H1 (cell line): ENCODE data around the gene ATE1. TPM values are rescaled to one million over a fixed set of nuclear protein-coding genes. Genes with fewer than 3 reads are reported as not detected.

ENCODE experiments used
- CTCF ChIA-PET: fragments of 300-600 bp; sonication (Branson Sonifier 250); formaldehyde crosslinking; loops from one replicate; lab custom pipeline; 2021; ENCODE audit not compliant: partially characterized antibody; lab: Charles Lee
- POLR2A ChIA-PET: fragments of 300-600 bp; sonication (Branson Sonifier 250); formaldehyde crosslinking; loops from one replicate; lab custom pipeline; 2021; ENCODE audit warnings: inconsistent platforms; ENCODE audit not compliant: partially characterized antibody; lab: Charles Lee
- DNase-seq, 2 experiments: peaks; one replicate each; pipeline versions ENCODE4 v3.0.0 to v3.0.0-alpha.2; 2010 to 2022; ENCODE audit warnings: low spot score in 2 of 2, low read depth in 1 of 2, mixed read lengths in 1 of 2
- FAIRE-seq: peaks from 2 replicates; lab custom pipeline; 2011; peaks lifted over from hg19 to GRCh38; lab: Jason Lieb, UNC
- H2AFZ ChIP-seq: 2 replicates; pipeline ENCODE4 v1.8.1; 2012; ENCODE audit warnings: low read length, inconsistent platforms
- H2AK5ac ChIP-seq: 2 replicates; pipeline ENCODE4 v1.6.1; 2013; ENCODE audit warnings: low read depth, low read length
- H2BK120ac ChIP-seq: replicated peaks from 2 replicates; pipeline ENCODE3; 2013; ENCODE audit warnings: low read depth, low read length, inconsistent platforms
- H2BK12ac ChIP-seq: 2 replicates; pipeline ENCODE4 v1.6.1; 2013; ENCODE audit warnings: low read depth, low read length
- H2BK15ac ChIP-seq: 2 replicates; pipeline ENCODE4 v1.6.1; 2013; ENCODE audit warnings: low read length
- H2BK20ac ChIP-seq: 2 replicates; pipeline ENCODE4 v1.6.1; 2013; ENCODE audit warnings: low read length
- H2BK5ac ChIP-seq: 2 replicates; pipeline ENCODE4 v1.6.1; 2013; ENCODE audit warnings: low read depth, low read length
- H3K14ac ChIP-seq: 2 replicates; pipeline ENCODE4 v1.6.1; 2013; ENCODE audit warnings: inconsistent platforms; ENCODE audit not compliant: insufficient read length
- H3K18ac ChIP-seq: 2 replicates; pipeline ENCODE4 v1.6.1; 2013; ENCODE audit warnings: low read length; ENCODE audit errors: extremely low read depth
- H3K23ac ChIP-seq: 2 replicates; pipeline ENCODE4 v1.6.1; 2013; ENCODE audit warnings: inconsistent platforms; ENCODE audit not compliant: insufficient read length
- H3K23me2 ChIP-seq: 2 replicates; pipeline ENCODE4 v1.6.1; 2013; ENCODE audit warnings: low read depth, low read length
- H3K27ac ChIP-seq: 2 replicates; pipeline ENCODE4 v1.6.1; 2011; ENCODE audit warnings: low read depth, low read length, inconsistent platforms
- H3K27me3 ChIP-seq, 4 experiments: replicated peaks in 1 of 4; 1 replicate in 1 of 4; 2 replicates in 3 of 4; pipeline versions ENCODE4 v1.6.1 to v1.8.1; 2011 to 2013; ENCODE audit warnings: low read length in 3 of 4, mild to moderate bottlenecking in 3 of 4, inconsistent platforms in 2 of 4, mixed read lengths in 2 of 4, moderate library complexity in 1 of 4; ENCODE audit not compliant: control insufficient read depth in 3 of 4, insufficient read depth in 3 of 4; ENCODE audit errors: extremely low read depth in 1 of 4
- H3K36me3 ChIP-seq, 4 experiments: 2 replicates each; pipeline versions ENCODE4 v1.6.1 to v1.8.1; 2011 to 2013; ENCODE audit warnings: mild to moderate bottlenecking in 4 of 4, low read length in 3 of 4, moderate library complexity in 2 of 4, control low read depth in 1 of 4, inconsistent platforms in 1 of 4; ENCODE audit not compliant: insufficient read depth in 4 of 4, control insufficient read depth in 2 of 4
- H3K4ac ChIP-seq: replicated peaks from 2 replicates; pipeline ENCODE3; 2013; ENCODE audit warnings: low read length, low read depth, mixed read lengths, inconsistent platforms; ENCODE audit not compliant: insufficient read length
- H3K4me1 ChIP-seq, 4 experiments: replicated peaks in 1 of 4; 1 replicate in 1 of 4; 2 replicates in 3 of 4; pipeline versions ENCODE4 v1.6.1 to v1.8.1; 2011 to 2013; ENCODE audit warnings: low read length in 3 of 4, inconsistent platforms in 2 of 4, mixed read lengths in 1 of 4; ENCODE audit not compliant: insufficient read depth in 4 of 4, control insufficient read depth in 3 of 4
- H3K4me2 ChIP-seq, 2 experiments: 2 replicates each; pipeline versions ENCODE4 v1.6.1 to v1.8.1; 2011 to 2013; ENCODE audit warnings: low read depth in 2 of 2, low read length in 2 of 2, control low read depth in 1 of 2, inconsistent platforms in 1 of 2, mild to moderate bottlenecking in 1 of 2; ENCODE audit not compliant: insufficient read depth in 1 of 2
- H3K4me3 ChIP-seq, 4 experiments: fragments of 200-600, 300-600 bp in 1 of 4; sonication (generic), shearing (Covaris generic), sonication (Bioruptor Twin) in 1 of 4; 2 replicates each; pipeline versions ENCODE4 v1.5.1 to v1.8.1; 2011 to 2016; ENCODE audit warnings: low read length in 4 of 4, low read depth in 3 of 4, control low read depth in 2 of 4, inconsistent platforms in 2 of 4, mild to moderate bottlenecking in 2 of 4, mixed read lengths in 1 of 4, moderate library complexity in 1 of 4; ENCODE audit not compliant: insufficient read depth in 2 of 4; ENCODE audit errors: extremely low read depth in 1 of 4
- H3K56ac ChIP-seq: replicated peaks from 2 replicates; pipeline ENCODE3; 2013; ENCODE audit warnings: low read depth, mild to moderate bottlenecking, mixed read lengths, low read length, inconsistent platforms; ENCODE audit not compliant: insufficient read length
- H3K79me1 ChIP-seq: 2 replicates; pipeline ENCODE4 v1.6.1; 2013; ENCODE audit warnings: low read depth, low read length, control low read depth
- H3K79me2 ChIP-seq, 2 experiments: 2 replicates each; pipeline versions ENCODE4 v1.6.1 to v1.8.1; 2012 to 2013; ENCODE audit warnings: low read length in 2 of 2, mild to moderate bottlenecking in 2 of 2, inconsistent platforms in 1 of 2; ENCODE audit not compliant: insufficient read depth in 2 of 2, control insufficient read depth in 1 of 2
- H3K9ac ChIP-seq, 4 experiments: replicated peaks in 1 of 4; 1 replicate in 1 of 4; 2 replicates in 3 of 4; pipeline versions ENCODE4 v1.6.1 to v1.8.1; 2011 to 2013; ENCODE audit warnings: low read depth in 3 of 4, low read length in 3 of 4, control low read depth in 2 of 4, mild to moderate bottlenecking in 2 of 4, moderate library complexity in 2 of 4, inconsistent platforms in 1 of 4; ENCODE audit errors: extremely low read depth in 1 of 4
- H3K9me3 ChIP-seq, 2 experiments: 2 replicates each; pipeline versions ENCODE4 v1.6.1 to v1.8.1; 2012 to 2013; ENCODE audit warnings: mild to moderate bottlenecking in 2 of 2, moderate library complexity in 2 of 2, control low read depth in 1 of 2, inconsistent platforms in 1 of 2, low read depth in 1 of 2, low read length in 1 of 2, mixed read lengths in 1 of 2; ENCODE audit not compliant: insufficient read depth in 2 of 2
- H4K20me1 ChIP-seq, 2 experiments: replicated peaks in 1 of 2; 2 replicates each; pipeline versions ENCODE3 to v1.8.1; 2011 to 2013; ENCODE audit warnings: inconsistent platforms in 2 of 2, low read length in 2 of 2, mild to moderate bottlenecking in 1 of 2; ENCODE audit not compliant: insufficient read depth in 2 of 2, control insufficient read depth in 1 of 2
- H4K5ac ChIP-seq: 2 replicates; pipeline ENCODE4 v1.6.1; 2013; ENCODE audit warnings: low read length, low read depth, mixed read lengths, inconsistent platforms; ENCODE audit not compliant: insufficient read length
- H4K8ac ChIP-seq: 2 replicates; pipeline ENCODE4 v1.8.0; 2013; ENCODE audit warnings: mild to moderate bottlenecking, moderate library complexity, low read length, inconsistent platforms; ENCODE audit not compliant: insufficient read depth; ENCODE audit errors: extremely low read depth
- H4K91ac ChIP-seq: replicated peaks from 2 replicates; pipeline ENCODE3; 2013; ENCODE audit warnings: low read length, mixed read lengths, inconsistent platforms; ENCODE audit not compliant: insufficient read length
- ATF2 ChIP-seq: IDR thresholded peaks from 2 replicates; pipeline ENCODE4 v1.6.1; 2012; ENCODE audit warnings: low read length, inconsistent platforms
- CHD2 ChIP-seq: IDR thresholded peaks from 2 replicates; pipeline ENCODE4 v1.6.1; 2012; ENCODE audit warnings: low read length, improper control_type of control experiment
- HDAC6 ChIP-seq: IDR thresholded peaks from one replicate; pipeline ENCODE4 v1.7.1; 2012; ENCODE audit warnings: low read depth, mild to moderate bottlenecking, inconsistent platforms, low read length, moderate library complexity
- JUN ChIP-seq: IDR thresholded peaks from 2 replicates; pipeline ENCODE4 v1.6.1; 2011; ENCODE audit warnings: low read depth, mild to moderate bottlenecking, improper control_type of control experiment, low read length
- RBBP5 ChIP-seq: IDR thresholded peaks from 2 replicates; pipeline ENCODE4 v1.7.1; 2012; ENCODE audit warnings: low read depth, mild to moderate bottlenecking, inconsistent platforms, low read length, moderate library complexity, borderline replicate concordance
- RFX5 ChIP-seq: IDR thresholded peaks from 2 replicates; pipeline ENCODE4 v1.6.1; 2011; ENCODE audit warnings: low read depth, low read length, improper control_type of control experiment, borderline replicate concordance
- RXRA ChIP-seq: IDR thresholded peaks from 2 replicates; pipeline ENCODE4 v1.6.1; 2011; ENCODE audit warnings: low read depth, mild to moderate bottlenecking, low read length, moderate library complexity; ENCODE audit not compliant: insufficient read depth
- SP1 ChIP-seq: IDR thresholded peaks from 2 replicates; pipeline ENCODE4 v1.6.1; 2011; ENCODE audit warnings: low read depth, low read length
- WGBS, 2 experiments: shearing (Covaris generic) in 1 of 2; methylation state at CpG; one replicate each; pipeline versions ENCODE4 v1.1.6 to v1.1.7; 2013 to 2015; ENCODE audit warnings: low lambda C conversion rate in 2 of 2, mixed read lengths in 2 of 2, inconsistent platforms in 1 of 2, low coverage in 1 of 2, missing lambda C conversion rate in 1 of 2; ENCODE audit not compliant: insufficient replicate concordance in 2 of 2, insufficient coverage in 1 of 2, insufficient read length in 1 of 2; ENCODE audit errors: extremely low coverage in 1 of 2, missing lambda C conversion rate in 1 of 2; 5-methylcytosine and 5-hydroxymethylcytosine counted together
- polyA plus RNA-seq, 7 experiments: library from polyadenylated mRNA; depleted of rRNA in 3 of 7; stranded (reverse) in 5 of 7; unstranded in 2 of 7; fragments of >200 nt in 5 of 7; fragments of 200-250 nt in 2 of 7; gene quantifications; 1 replicate in 5 of 7; 2 replicates in 1 of 7; 4 replicates in 1 of 7; pipeline versions ENCODE4 v1.2.1 to v1.2.3, GENCODE V29; 2011 to 2013; ENCODE audit warnings: missing spikeins in 2 of 7, mixed read lengths in 2 of 7
- total RNA-seq: library from RNA; stranded (reverse); fragmentation: NEBNext Ultra II Directional; extraction: Animal tissue kit (Norgen Biotek cat#: 25700); gene quantifications from 2 replicates; pipeline ENCODE4 v1.2.1, GENCODE V29; 2021
- TF ChIP-seq, protein P1 (sequence below): IDR thresholded peaks from 2 replicates; pipeline ENCODE4 v1.6.1; 2011; ENCODE audit warnings: low read depth, mild to moderate bottlenecking, low read length; ENCODE audit not compliant: insufficient read depth

Gene ATE1
- total and polyA plus RNA-seq, 2 of the 8 experiments (the other 6 are each of a cell fraction or from before 2014, with no cell fraction given), result 8.8 to 26.9 TPM

DNA sequence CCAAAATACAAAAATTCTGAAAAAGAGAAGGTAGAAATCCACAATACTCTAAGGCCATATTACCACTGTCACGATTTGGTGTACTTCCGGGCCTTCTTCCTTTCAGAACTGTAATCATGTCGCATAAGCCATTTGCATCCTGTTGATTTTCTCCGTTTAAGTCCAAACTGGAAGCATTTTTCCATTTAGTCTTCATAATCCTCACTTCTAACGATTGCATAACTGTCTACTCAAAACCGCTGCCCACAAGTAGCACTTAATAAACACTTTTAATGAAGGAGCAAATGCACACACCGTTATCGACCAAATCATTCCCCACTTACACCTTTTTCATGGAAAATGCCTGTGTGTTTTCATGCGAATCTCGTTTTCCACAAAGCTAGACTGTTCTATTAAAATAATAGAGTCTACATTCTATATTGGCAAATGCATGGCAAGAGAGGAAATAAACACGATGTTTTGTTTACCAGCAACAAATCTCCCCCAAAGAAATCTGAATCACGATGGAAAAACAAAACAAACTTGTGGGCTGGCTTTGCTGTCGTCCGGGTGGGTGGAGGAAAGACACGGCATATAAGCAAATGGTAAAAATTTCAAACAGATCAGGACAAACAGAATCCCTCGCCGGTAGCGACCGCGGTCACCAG is 1.0 kb downstream of the ATE1 start:
- Histone ChIP-seq H3K23ac (no peak overlapping the region), H3K79me1 (no peaks in the 10 kb centered on the region; the same call in 1 of the 2 replicates), H3K23me2 (peaks cover 5% of the 10 kb centered on the region; the same call in 1 of the 2 replicates), H3K14ac (no peak overlapping the region), H2BK12ac (no peak overlapping the region), H3K79me2 (peaks cover 0 to 48% of the 10 kb centered on the region in 2 experiments; a peak in 3 of 4 replicates), H3K4me3 (peak overlapping the region; percentile 85 to 96 (median 90)), H2BK20ac (no peak overlapping the region), H4K8ac (no peak overlapping the region), H3K4me2 (peak overlapping the region; percentile 90 to 91), H2AK5ac (no peak overlapping the region), H3K27ac (no peak overlapping the region), H3K27me3 (no peaks in the 10 kb centered on the region), H2BK15ac (no peak overlapping the region), H3K4ac (no peak overlapping the region), H3K18ac (no peak overlapping the region), H3K56ac (no peak overlapping the region), H2AFZ (no peak overlapping the region), H2BK120ac (no peak overlapping the region), H4K20me1 (peaks cover 0 to 2% of the 10 kb centered on the region in 2 experiments), H3K9me3 (no peaks in the 10 kb centered on the region), H4K5ac (no peak overlapping the region), H3K4me1 (peaks cover 0 to 7% (median 1%) of the 10 kb centered on the region in 4 experiments; a peak in 3 of 7 replicates), H4K91ac (no peak overlapping the region), H3K9ac (peak overlapping the region in 3 of 4 experiments; percentile 89 to 99 (median 97); a peak in 6 of 7 replicates), H2BK5ac (peak overlapping the region; percentile 81; the same call in 1 of the 2 replicates), H3K36me3 (peaks cover 0 to 15% (median under 1%) of the 10 kb centered on the region in 4 experiments; a peak in 4 of 8 replicates)
- ChIA-PET CTCF (interaction anchor here (0.6 kb wide), 1 partner anchor 1935 kb away, joined by 3 read pairs; no protein-coding TSS in a partner anchor), POLR2A (interaction anchor here (0.5 to 2.8 kb wide), 9 partner anchors 9 to 85 kb away, joined by 3 to 25 read pairs (median 4); no protein-coding TSS in a partner anchor)
- 12% methylated on average over 20 of the region's 20 CpGs; no CpG with 5 or more reads in 1 of the 2 experiments for WGBS, 2 experiments
- FAIRE-seq (no peak), DNase-seq (no peak)
- no peak for TF ChIP-seq CHD2
- no peak for TF ChIP-seq RFX5
- TF ChIP-seq ATF2, result no peak
- TF ChIP-seq RBBP5, result no peak
- TF ChIP-seq, protein P1, sequence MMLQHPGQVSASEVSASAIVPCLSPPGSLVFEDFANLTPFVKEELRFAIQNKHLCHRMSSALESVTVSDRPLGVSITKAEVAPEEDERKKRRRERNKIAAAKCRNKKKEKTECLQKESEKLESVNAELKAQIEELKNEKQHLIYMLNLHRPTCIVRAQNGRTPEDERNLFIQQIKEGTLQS, result no peak
- TF ChIP-seq RXRA, result no peak
- no peak for TF ChIP-seq JUN
- no peak for TF ChIP-seq SP1
- TF ChIP-seq HDAC6, result no peak
